IPS-18c (cell line): ENCODE data around the gene RFX3.

Source experiments
- H3K4me3 ChIP-seq: 2 replicates; pipeline ENCODE4 v1.7.0; 2013; ENCODE audit warnings: low read depth, mild to moderate bottlenecking, low read length, moderate library complexity; ENCODE audit not compliant: insufficient read depth
- H3K9me3 ChIP-seq: one replicate; pipeline ENCODE4 v1.6.1; 2013; ENCODE audit warnings: mild to moderate bottlenecking, low read length, moderate library complexity; ENCODE audit not compliant: control insufficient read depth, insufficient read depth

The RFX3 gene

GRCh38 chr9:3517377-3518048 lies 8.3 kb downstream of the RFX3 start:
- Histone ChIP-seq H3K4me3 (no peak overlapping the region), H3K9me3 (no peaks in the 10 kb centered on the region)

GRCh38 chr9:3516667-3517330 lies 9.0 kb downstream of the RFX3 start:
- no peaks in the 10 kb centered on the region for H3K9me3 ChIP-seq
- H3K4me3 ChIP-seq = no peak overlapping the region

- no peak overlapping the region for H3K4me3 ChIP-seq
Measured at GRCh38 chr9:3515405-3515804, 10.4 kb downstream of the RFX3 start.

GRCh38 chr9:3514786-3515185 lies 11.0 kb downstream of the RFX3 start:
- H3K4me3 ChIP-seq = no peak overlapping the region
- no peaks in the 10 kb centered on the region for H3K9me3 ChIP-seq

More at GRCh38 chr9:3515405-3515804, 10.4 kb downstream of the RFX3 start:
- no peaks in the 10 kb centered on the region for H3K9me3 ChIP-seq

GRCh38 chr9:3513265-3513818 lies 12.5 kb downstream of the RFX3 start:
- Histone ChIP-seq H3K9me3 (no peaks in the 10 kb centered on the region), H3K4me3 (no peak overlapping the region)

GRCh38 chr9:3511551-3511950 lies 14.2 kb downstream of the RFX3 start:
- Histone ChIP-seq H3K4me3 (no peak overlapping the region), H3K9me3 (no peaks in the 10 kb centered on the region)

GRCh38 chr9:3510796-3511195 lies 15.0 kb downstream of the RFX3 start:
- Histone ChIP-seq H3K4me3 (no peak overlapping the region), H3K9me3 (no peaks in the 10 kb centered on the region)

- Histone ChIP-seq H3K4me3 (no peak overlapping the region), H3K9me3 (no peaks in the 10 kb centered on the region)
Measured at GRCh38 chr9:3509926-3510325, 15.9 kb downstream of the RFX3 start.

GRCh38 chr9:3508521-3509291 lies 17.1 kb downstream of the RFX3 start:
- Histone ChIP-seq H3K4me3 (no peak overlapping the region), H3K9me3 (no peaks in the 10 kb centered on the region)

GRCh38 chr9:3508078-3508431 lies 17.7 kb downstream of the RFX3 start:
- no peaks in the 10 kb centered on the region for H3K9me3 ChIP-seq
- H3K4me3 ChIP-seq = no peak overlapping the region

- no peaks in the 10 kb centered on the region for H3K9me3 ChIP-seq
- no peak overlapping the region for H3K4me3 ChIP-seq
Measured at GRCh38 chr9:3507395-3508077, 18.3 kb downstream of the RFX3 start.

GRCh38 chr9:3506164-3506563 lies 19.6 kb downstream of the RFX3 start:
- Histone ChIP-seq H3K4me3 (no peak overlapping the region), H3K9me3 (no peaks in the 10 kb centered on the region)

GRCh38 chr9:3502560-3503398 lies 23.0 kb downstream of the RFX3 start:
- Histone ChIP-seq H3K4me3 (no peak overlapping the region), H3K9me3 (no peaks in the 10 kb centered on the region)

- H3K9me3 ChIP-seq = no peaks in the 10 kb centered on the region
- H3K4me3 ChIP-seq = no peak overlapping the region
Measured at GRCh38 chr9:3500044-3500443, 25.8 kb downstream of the RFX3 start.

- no peaks in the 10 kb centered on the region for H3K9me3 ChIP-seq
- H3K4me3 ChIP-seq = no peak overlapping the region
Measured at GRCh38 chr9:3498691-3499090, 27.1 kb downstream of the RFX3 start.

GRCh38 chr9:3497857-3498256 lies 27.9 kb downstream of the RFX3 start:
- H3K9me3 ChIP-seq = no peaks in the 10 kb centered on the region

GRCh38 chr9:3497401-3497800 lies 28.4 kb downstream of the RFX3 start:
- Histone ChIP-seq H3K9me3 (no peaks in the 10 kb centered on the region), H3K4me3 (no peak overlapping the region)

More at GRCh38 chr9:3497857-3498256, 27.9 kb downstream of the RFX3 start:
- no peak overlapping the region for H3K4me3 ChIP-seq
